NCI-H146 treated with DMSO at 0.1 percent for 48 hours (cell line): ENCODE measurements around the gene OR9A4.

Experiments
- DNase-seq: peaks from one replicate; lab custom pipeline; 2025; ENCODE audit not compliant: unreplicated experiment; lab: John Stamatoyannopoulos, UW

Gene OR9A4

GRCh38 chr7:141945356-141945755, 29.2 kb downstream of the OR9A4 start:
- no peak for DNase-seq

- DNase-seq = no peak
These were observed 30.6 kb downstream of the OR9A4 start, which contains the start of gene CLEC5A for GRCh38 chr7:141946796-141947195. Gene CLEC5A, minus strand, starts transcription at chr7:141946974. Its CDS starts 682 bp downstream, at chr7:141946292.

DNA sequence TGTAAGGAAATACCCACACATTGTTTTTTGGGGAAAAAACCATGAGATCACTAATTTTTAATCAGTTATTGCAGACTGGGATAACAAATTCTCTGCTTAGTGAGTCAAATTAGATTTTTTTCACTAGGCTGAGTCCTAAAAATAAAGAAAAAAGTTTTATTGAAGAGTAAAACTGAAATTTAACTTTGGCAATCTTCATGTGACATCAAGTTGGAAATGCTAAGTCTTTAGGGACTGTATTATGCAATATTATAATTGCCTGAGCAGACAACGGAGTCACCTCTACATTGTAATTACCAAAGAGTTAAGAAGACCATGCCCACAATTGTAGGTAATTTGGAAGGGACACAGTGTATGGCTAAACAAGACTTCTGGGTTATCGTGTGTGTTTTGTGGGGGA, 32.8 kb downstream of the OR9A4 start:
- no peak for DNase-seq

DNA sequence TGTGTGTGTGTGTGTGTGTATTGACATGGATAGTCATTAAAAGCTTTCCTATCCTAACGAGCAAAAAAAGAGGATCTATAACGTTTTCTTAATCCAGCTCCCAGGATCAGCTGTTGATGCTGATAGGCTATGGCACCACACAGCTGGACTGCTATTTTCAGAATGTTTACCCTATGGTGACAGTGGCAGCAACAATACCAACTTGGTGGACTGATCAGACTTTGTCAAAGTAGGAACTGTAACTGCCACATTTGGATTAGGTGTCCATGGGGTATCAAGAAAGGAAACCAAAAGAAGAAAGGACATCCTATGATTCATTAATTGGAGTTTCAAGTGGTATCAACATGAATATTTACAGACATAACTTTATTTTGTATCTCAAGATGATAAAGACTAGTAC, 33.3 kb downstream of the OR9A4 start:
- DNase-seq = no peak

- DNase-seq = no peak
These were observed 33.7 kb downstream of the OR9A4 start for GRCh38 chr7:141949911-141950310.

GRCh38 chr7:141950806-141951205, 34.6 kb downstream of the OR9A4 start:
- DNase-seq = no peak

DNA sequence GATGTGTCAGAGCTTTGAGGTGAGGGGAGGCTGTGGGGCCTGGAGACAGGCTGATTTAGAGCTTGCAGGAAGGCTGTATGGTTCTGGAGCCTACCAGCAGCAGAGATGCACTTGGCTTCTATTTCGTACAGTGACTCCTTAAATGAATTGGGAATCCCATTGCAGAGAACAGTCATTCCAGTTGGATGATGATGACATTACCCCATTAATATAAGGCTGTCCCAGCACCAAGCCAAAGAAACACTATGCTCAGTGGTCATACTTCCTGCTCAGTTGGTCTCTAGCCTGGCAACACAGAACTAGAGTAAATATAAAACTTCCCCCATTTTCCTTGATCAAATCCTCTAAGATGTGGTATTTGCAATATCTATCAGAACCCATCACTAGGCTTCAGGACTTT, 36.3 kb downstream of the OR9A4 start:
- DNase-seq = no peak

GRCh38 chr7:141954334-141954733, 38.1 kb downstream of the OR9A4 start:
- no peak for DNase-seq

DNA sequence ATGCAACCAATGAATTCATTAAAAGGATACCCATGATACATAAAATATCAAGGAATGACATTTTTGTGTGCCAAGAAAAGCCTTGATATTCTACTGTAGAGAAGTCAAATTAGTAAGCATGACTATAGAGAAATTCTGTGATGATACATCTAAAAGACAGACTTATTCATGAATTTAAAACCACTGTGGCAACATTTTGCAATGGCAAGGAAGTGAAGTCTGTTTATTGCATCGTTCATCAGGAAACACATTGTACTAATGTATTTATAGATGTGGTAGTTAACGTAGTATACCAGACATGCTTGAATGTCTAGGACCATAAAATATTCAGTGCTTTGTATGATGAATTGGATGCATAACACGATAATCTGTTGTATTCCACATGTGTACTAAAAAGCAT, 39.9 kb downstream of the OR9A4 start:
- no peak for DNase-seq

GRCh38 chr7:141960687-141961422, 44.7 kb downstream of the OR9A4 start:
- no peak for DNase-seq
